Ovary (tissue), 9 donors: ENCODE data around the gene SLC24A4. TPM values are rescaled to one million over a fixed set of nuclear protein-coding genes. Genes with fewer than 3 reads are reported as not detected.

Source experiments
- DNase-seq, 5 donors: peaks; one replicate each; pipeline ENCODE4 v3.0.0-alpha.2; 2019 to 2020
- H3K27ac ChIP-seq, 2 donors: fragments of 200-600 bp; one replicate each; pipeline versions ENCODE4 v1.5.1 to v1.8.0; 2019 to 2022
- H3K27me3 ChIP-seq: fragments of 200-600 bp; one replicate; pipeline ENCODE4 v1.8.0; 2022
- H3K36me3 ChIP-seq: fragments of 200-600 bp; sonication (generic); one replicate; pipeline ENCODE4 v1.5.1; 2019
- H3K4me1 ChIP-seq: one replicate; pipeline ENCODE4 v1.8.1; 2013; ENCODE audit warnings: mild to moderate bottlenecking, moderate library complexity; ENCODE audit not compliant: insufficient read depth
- H3K4me3 ChIP-seq: fragments of 200-600 bp; sonication (generic); one replicate; pipeline ENCODE4 v1.5.1; 2017
- H3K9me3 ChIP-seq, 2 donors: fragments of 200-600 bp in 1 of 2; sonication (generic) in 1 of 2; one replicate each; pipeline versions ENCODE4 v1.5.1 to v1.8.1; 2013 to 2019; ENCODE audit warnings: mild to moderate bottlenecking in 1 of 2, moderate library complexity in 1 of 2
- CTCF ChIP-seq, 3 donors: fragments of 450-650 bp in 2 of 3; fragments of 200-600 bp in 1 of 3; IDR thresholded peaks; one replicate each; pipeline versions ENCODE4 v1.5.1 to v1.8.0; 2016 to 2022; ENCODE audit warnings: antibody characterized with exemption in 3 of 3, mild to moderate bottlenecking in 1 of 3
- EP300 ChIP-seq: sonication (generic); formaldehyde crosslinking; IDR thresholded peaks from one replicate; pipeline ENCODE4 v1.6.1; 2017; ENCODE audit warnings: antibody characterized with exemption
- POLR2A ChIP-seq: fragments of 450-650 bp; IDR thresholded peaks from one replicate; pipeline ENCODE4 v1.6.1; 2017; ENCODE audit warnings: antibody characterized with exemption, mild to moderate bottlenecking, moderate library complexity
- WGBS, 3 donors: extraction: QIAGEN DNeasy Blood & Tissue Kit in 1 of 3; methylation state at CpG; one replicate each; pipeline versions ENCODE4 v1.1.5 to v1.1.7; 2013 to 2017; 5-methylcytosine and 5-hydroxymethylcytosine counted together
- intact Hi-C, 4 donors: fragments of 100-400 bp; cut with DNase I; formaldehyde crosslinking; loops; one replicate each; pipeline versions ENCODE4 v1.11.0 to v1.15.1; 2022 to 2023
- polyA plus RNA-seq, 2 donors: library from polyadenylated mRNA; stranded (reverse); fragments of 200-250 nt in 1 of 2; fragments of 350-450 nt in 1 of 2; fragmentation: Illumina TruSeq in 1 of 2; extraction: RNeasy Lipid Tissue Mini Kit (QIAGEN cat#74804) in 1 of 2; gene quantifications; one replicate each; pipeline ENCODE4 v1.2.3, GENCODE V29; 2013 to 2014
- total RNA-seq, 7 donors: library from RNA; depleted of rRNA in 2 of 7; stranded (reverse); fragments of >200 nt in 2 of 7; fragmentation: NEBNext Ultra II Directional in 3 of 7; extraction: Animal tissue kit (Norgen Biotek cat#: 25700) in 3 of 7; gene quantifications; one replicate each; pipeline versions ENCODE4 v1.1.0 to v1.2.4, GENCODE V29; 2016 to 2023
- donor health status: DM: no; HTN: no; CAD: no; lungs with moderate emphysema.
- donor health status: DM: no; HTN: no; CAD: no.
- donor health status: Bipolar disorder and iron deficiency.
- donor health status: DM: yes; HTN: yes; CAD: no.
- donor health status: DM: no; HTN: no; CAD: no.
- donor health status: DM: yes; HTN: yes; CAD: no.

SLC24A4 gene
- total and polyA plus RNA-seq, 9 donors = 0.10 to 0.98 (median 0.24) TPM

GRCh38 chr14:92489394-92490238 lies 166.7 kb downstream of the SLC24A4 start:
- Histone ChIP-seq H3K36me3 (no peaks in the 10 kb centered on the region), H3K9me3 (no peaks in the 10 kb centered on the region), H3K27ac (no peak overlapping the region), H3K4me3 (no peak overlapping the region), H3K27me3 (no peaks in the 10 kb centered on the region), H3K4me1 (peaks cover 2% of the 10 kb centered on the region)
- intact Hi-C loops = no loop called here
- 84 to 86% (median 85%) methylated on average over 21 of the region's 21 CpGs for WGBS, 3 donors
- DNase-seq = no peak
- TF ChIP-seq CTCF (IDR thresholded peaks at IDR 0.05) (no peak), EP300 (no peak), POLR2A (no peak)

DNA sequence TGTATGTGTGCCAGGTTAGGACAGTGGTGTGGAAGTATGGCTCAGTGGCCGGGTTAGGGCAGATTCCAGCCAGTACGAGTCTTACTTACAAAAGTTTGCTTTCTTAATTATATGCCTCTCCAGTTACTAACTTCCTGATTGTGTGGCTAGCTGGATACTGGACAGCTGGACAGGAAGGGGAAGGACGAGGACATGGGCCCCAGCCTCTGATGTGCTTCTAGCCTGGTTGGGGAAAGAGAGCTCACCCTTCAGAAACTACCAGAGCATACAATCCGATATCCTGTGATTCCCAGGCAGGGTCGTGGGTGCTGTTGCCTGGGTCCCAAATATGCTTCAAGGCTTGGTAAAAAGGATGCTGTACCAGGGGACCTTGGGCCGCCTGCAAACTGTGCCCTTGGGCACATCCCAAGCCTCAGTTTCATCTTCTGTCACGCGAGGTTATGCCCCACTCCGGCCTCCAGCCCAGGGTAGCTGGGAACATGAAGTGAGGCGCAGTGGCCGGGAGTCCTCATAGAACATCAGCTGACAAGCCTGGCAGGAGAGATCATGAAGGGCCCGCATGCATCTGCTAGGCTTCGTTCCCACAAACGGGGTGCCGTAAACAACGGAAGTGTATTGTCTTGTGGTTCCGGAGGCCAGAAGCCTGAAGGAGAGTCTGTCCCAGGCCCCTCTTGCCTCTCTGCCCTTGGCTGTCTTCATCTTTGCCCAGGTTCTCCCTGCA lies 167.4 kb downstream of the SLC24A4 start:
- Histone ChIP-seq H3K4me3 (no peak overlapping the region), H3K4me1 (peaks cover 2% of the 10 kb centered on the region), H3K36me3 (no peaks in the 10 kb centered on the region), H3K9me3 (no peaks in the 10 kb centered on the region), H3K27ac (no peak overlapping the region), H3K27me3 (no peaks in the 10 kb centered on the region)
- WGBS, 3 donors = 83 to 87% (median 85%) methylated on average over 17 of the region's 17 CpGs
- TF ChIP-seq POLR2A = no peak
- TF ChIP-seq EP300 = no peak
- TF ChIP-seq CTCF (IDR thresholded peaks at IDR 0.05) = no peak
- DNase-seq = no peak
- intact Hi-C loops = no loop called here

GRCh38 chr14:92491782-92492181 lies 168.8 kb downstream of the SLC24A4 start:
- no peak for DNase-seq
- 81 to 83% (median 83%) methylated on average over 8 of the region's 8 CpGs for WGBS, 3 donors
- Histone ChIP-seq H3K9me3 (no peaks in the 10 kb centered on the region), H3K4me1 (no peaks in the 10 kb centered on the region), H3K27me3 (no peaks in the 10 kb centered on the region), H3K4me3 (no peak overlapping the region), H3K36me3 (no peaks in the 10 kb centered on the region), H3K27ac (no peak overlapping the region)
- intact Hi-C loops = no loop called here
- TF ChIP-seq EP300 = no peak
- TF ChIP-seq POLR2A = no peak
- no peak for TF ChIP-seq CTCF (IDR thresholded peaks at IDR 0.05)

- Histone ChIP-seq H3K36me3 (no peaks in the 10 kb centered on the region), H3K27ac (no peak overlapping the region), H3K4me1 (no peaks in the 10 kb centered on the region), H3K4me3 (no peak overlapping the region), H3K9me3 (no peaks in the 10 kb centered on the region), H3K27me3 (no peaks in the 10 kb centered on the region)
- no peak for TF ChIP-seq EP300
- no peak for TF ChIP-seq POLR2A
- no peak for TF ChIP-seq CTCF (IDR thresholded peaks at IDR 0.05)
- no peak for DNase-seq
- 77 to 86% (median 86%) methylated on average over 10 of the region's 10 CpGs for WGBS, 3 donors
- intact Hi-C loops = no loop called here
These were observed 169.3 kb downstream of the SLC24A4 start for GRCh38 chr14:92492258-92492657.
